HepG2 (cell line): ENCODE results near the gene FLAD1. TPM values are rescaled to one million over a fixed set of nuclear protein-coding genes. Genes with fewer than 3 reads are reported as not detected.

Source experiments
- CBX2 ChIP-seq, 2 experiments: fragments of 200-600 bp in 1 of 2; sonication (generic); formaldehyde crosslinking in 1 of 2; IDR thresholded peaks; 2 replicates each; pipeline versions ENCODE4 v1.7.0 to v1.8.1; 2018 to 2022; ENCODE audit warnings: low read depth in 2 of 2, low read length in 1 of 2, mild to moderate bottlenecking in 1 of 2, missing genetic modification reagents in 1 of 2
- FOXK1 ChIP-seq: sonication (generic); formaldehyde crosslinking; IDR thresholded peaks from 2 replicates; pipeline ENCODE4 v1.4.0; 2020; ENCODE audit warnings: low read depth, missing genetic modification reagents, borderline replicate concordance
- KDM2A ChIP-seq: sonication (generic); formaldehyde crosslinking; IDR thresholded peaks from 2 replicates; pipeline ENCODE4 v1.4.0; 2020; ENCODE audit warnings: low read depth, missing genetic modification reagents, borderline replicate concordance
- KLF9 ChIP-seq: IDR thresholded peaks from 2 replicates; pipeline ENCODE4 v1.6.1; 2016; ENCODE audit warnings: low read depth
- KMT2A ChIP-seq: sonication (generic); formaldehyde crosslinking; IDR thresholded peaks from 2 replicates; pipeline ENCODE4 v1.4.0; 2020; ENCODE audit warnings: missing genetic modification reagents
- MEIS2 ChIP-seq: sonication (generic); formaldehyde crosslinking; IDR thresholded peaks from 2 replicates; pipeline ENCODE4 v1.9.0; 2021; ENCODE audit warnings: mild to moderate bottlenecking, missing genetic modification reagents
- NFIB ChIP-seq: sonication (generic); formaldehyde crosslinking; IDR thresholded peaks from 2 replicates; pipeline ENCODE4 v1.9.0; 2021; ENCODE audit warnings: missing genetic modification reagents, mild to moderate bottlenecking, borderline replicate concordance
- RARG ChIP-seq: sonication (generic); formaldehyde crosslinking; IDR thresholded peaks from 2 replicates; pipeline ENCODE4 v1.4.0; 2020; ENCODE audit warnings: low read depth, mild to moderate bottlenecking, missing genetic modification reagents
- RBM39 ChIP-seq: fragments of 200-400 bp; formaldehyde crosslinking; IDR thresholded peaks from one replicate; pipeline ENCODE4 v1.6.1; 2018; ENCODE audit warnings: antibody characterized with exemption, mild to moderate bottlenecking, low read depth, low read length; ENCODE audit not compliant: poor library complexity, severe bottlenecking
- SALL1 ChIP-seq: sonication (generic); formaldehyde crosslinking; IDR thresholded peaks from 2 replicates; pipeline ENCODE4 v1.8.0; 2022; ENCODE audit warnings: mild to moderate bottlenecking, missing genetic modification reagents
- SNAPC2 ChIP-seq: sonication (generic); formaldehyde crosslinking; IDR thresholded peaks from 2 replicates; pipeline ENCODE4 v1.8.1; 2022; ENCODE audit warnings: mild to moderate bottlenecking, missing genetic modification reagents
- YEATS4 ChIP-seq: sonication (generic); formaldehyde crosslinking; IDR thresholded peaks from 2 replicates; pipeline ENCODE4 v1.4.0; 2020; ENCODE audit warnings: missing genetic modification reagents, borderline replicate concordance
- ZKSCAN8 ChIP-seq: IDR thresholded peaks from 2 replicates; pipeline ENCODE4 v1.6.1; 2016; ENCODE audit warnings: borderline replicate concordance, missing genetic modification reagents, missing compliant biosample characterization
- ZNF660 ChIP-seq: sonication (generic); formaldehyde crosslinking; IDR thresholded peaks from 2 replicates; pipeline ENCODE4 v1.5.1; 2020; ENCODE audit warnings: mild to moderate bottlenecking, low read depth, missing genetic modification reagents, borderline replicate concordance
- ZSCAN25 ChIP-seq: sonication (generic); formaldehyde crosslinking; IDR thresholded peaks from 2 replicates; pipeline ENCODE4 v1.8.0; 2022; ENCODE audit warnings: mild to moderate bottlenecking, missing genetic modification reagents
- polyA plus RNA-seq, 8 experiments: library from polyadenylated mRNA; depleted of rRNA in 3 of 8; stranded (reverse) in 7 of 8; unstranded in 1 of 8; fragments of >200 nt; fragmentation: Illumina TruSeq in 4 of 8; extraction: Trizol in 4 of 8; gene quantifications; 2 replicates each; pipeline versions ENCODE4 v1.2.1 to v1.2.3, GENCODE V29; 2011 to 2016; ENCODE audit warnings: low read depth in 4 of 8, missing spikeins in 1 of 8, mixed read lengths in 1 of 8; ENCODE audit not compliant: insufficient read depth in 1 of 8
- total RNA-seq, 5 experiments: library from RNA; depleted of rRNA; stranded (reverse); fragments of >200 nt; fragmentation: Illumina TruSeq; extraction: Trizol; gene quantifications; 2 replicates each; pipeline ENCODE4 v1.2.3, GENCODE V29; 2016; ENCODE audit warnings: low read depth in 1 of 5
- TF ChIP-seq, protein P1 (sequence below): sonication (generic); formaldehyde crosslinking; IDR thresholded peaks from 2 replicates; pipeline ENCODE4 v1.4.0; 2020; ENCODE audit warnings: missing genetic modification reagents
- TF ChIP-seq, protein P2 (sequence below): sonication (generic); formaldehyde crosslinking; IDR thresholded peaks from 2 replicates; pipeline ENCODE4 v1.5.1; 2020; ENCODE audit warnings: mild to moderate bottlenecking, missing genetic modification reagents, borderline replicate concordance
- TF ChIP-seq, protein P3 (sequence below): sonication (generic); formaldehyde crosslinking; IDR thresholded peaks from 2 replicates; pipeline ENCODE4 v1.4.0; 2020; ENCODE audit warnings: missing genetic modification reagents
- TF ChIP-seq, protein P4 (sequence below): IDR thresholded peaks from 2 replicates; pipeline ENCODE4 v1.6.1; 2018; ENCODE audit warnings: missing genetic modification reagents
- TF ChIP-seq, protein P5 (sequence below): sonication (generic); formaldehyde crosslinking; IDR thresholded peaks from 2 replicates; pipeline ENCODE4 v1.4.0; 2020; ENCODE audit warnings: missing genetic modification reagents, borderline replicate concordance

Gene FLAD1
- total and polyA plus RNA-seq, 2 of the 13 experiments (the other 11 are each of a cell fraction or from before 2014, with no cell fraction given), result 25.9 to 32.8 TPM

DNA sequence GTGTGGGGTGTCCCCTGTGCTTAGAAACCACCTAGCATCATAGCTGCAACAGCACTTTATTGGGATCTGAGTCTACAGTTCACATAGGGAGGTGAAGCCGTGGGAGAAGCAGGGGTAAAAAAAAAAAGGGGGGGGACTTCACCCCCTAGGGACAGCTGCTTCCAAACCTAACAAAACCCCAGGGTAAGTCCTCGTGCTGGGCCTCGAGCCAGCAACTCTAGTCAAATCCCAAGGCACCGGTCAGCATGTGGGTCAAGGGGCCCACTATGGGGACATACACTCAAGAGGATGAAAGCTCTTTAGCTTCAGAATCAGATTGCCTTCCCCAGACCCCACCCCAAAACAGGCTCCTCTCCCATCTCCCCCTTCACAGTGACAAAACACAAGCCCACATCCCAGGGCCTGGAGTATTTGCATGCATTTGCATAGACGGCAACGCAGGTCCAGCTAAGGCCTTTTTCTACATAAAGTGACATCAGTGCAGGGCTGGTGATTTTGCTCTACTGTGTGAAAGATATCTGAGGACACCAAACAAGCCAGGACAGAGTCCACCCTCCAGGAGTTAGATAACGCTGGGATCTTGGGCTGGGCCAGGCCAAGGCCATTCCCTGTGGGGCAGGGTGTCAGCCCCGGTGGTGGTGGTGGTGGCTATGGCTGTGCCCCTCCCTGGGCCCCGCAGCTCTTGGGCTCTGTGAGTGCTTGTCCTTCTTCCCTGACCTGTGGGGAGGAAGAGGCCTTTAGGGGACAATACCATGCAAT lies 38.6 kb upstream of the FLAD1 start (continued):
- TF ChIP-seq, protein P1, sequence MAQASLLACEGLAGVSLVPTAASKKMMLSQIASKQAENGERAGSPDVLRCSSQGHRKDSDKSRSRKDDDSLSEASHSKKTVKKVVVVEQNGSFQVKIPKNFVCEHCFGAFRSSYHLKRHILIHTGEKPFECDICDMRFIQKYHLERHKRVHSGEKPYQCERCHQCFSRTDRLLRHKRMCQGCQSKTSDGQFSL (CRISPR knock-in tag), result no peak
- TF ChIP-seq, protein P2, sequence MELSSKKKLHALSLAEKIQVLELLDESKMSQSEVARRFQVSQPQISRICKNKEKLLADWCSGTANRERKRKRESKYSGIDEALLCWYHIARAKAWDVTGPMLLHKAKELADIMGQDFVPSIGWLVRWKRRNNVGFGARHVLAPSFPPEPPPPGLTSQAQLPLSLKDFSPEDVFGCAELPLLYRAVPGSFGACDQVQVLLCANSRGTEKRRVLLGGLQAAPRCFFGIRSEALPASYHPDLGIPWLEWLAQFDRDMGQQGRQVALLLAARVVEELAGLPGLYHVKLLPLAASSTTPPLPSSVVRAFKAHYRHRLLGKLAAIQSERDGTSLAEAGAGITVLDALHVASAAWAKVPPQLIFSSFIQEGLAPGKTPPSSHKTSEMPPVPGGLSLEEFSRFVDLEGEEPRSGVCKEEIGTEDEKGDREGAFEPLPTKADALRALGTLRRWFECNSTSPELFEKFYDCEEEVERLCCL, result no peak
- TF ChIP-seq ZSCAN25 (CRISPR knock-in tag) (peak; percentile 61; the same call in 1 of the 2 replicates), YEATS4 (CRISPR knock-in tag) (peak; percentile 76; the same call in 1 of the 2 replicates), NFIB (CRISPR knock-in tag) (no peak), MEIS2 (CRISPR knock-in tag) (0 out of 2 replicates have a peak, but pooled peaks have one; percentile 83), ZKSCAN8 (CRISPR knock-in tag) (peak; percentile 66; the same call in 1 of the 2 replicates), RBM39 (no peak), KMT2A (CRISPR knock-in tag) (no peak), FOXK1 (peak; percentile 37; the same call in 1 of the 2 replicates), KDM2A (CRISPR knock-in tag) (no peak; the same call in 1 of the 2 replicates), ZNF660 (no peak), CBX2 (IDR thresholded peaks at IDR 0.05; ENCODE audit: low read depth, low read length) (no peak), CBX2 (CRISPR knock-in tag; IDR thresholded peaks at IDR 0.05; ENCODE audit: low read depth) (no peak), RARG (no peak; the same call in 1 of the 2 replicates), SNAPC2 (CRISPR knock-in tag) (peak; percentile 88), KLF9 (CRISPR knock-in tag) (no peak), SALL1 (CRISPR knock-in tag) (peak; percentile 88)
- TF ChIP-seq, protein P3, sequence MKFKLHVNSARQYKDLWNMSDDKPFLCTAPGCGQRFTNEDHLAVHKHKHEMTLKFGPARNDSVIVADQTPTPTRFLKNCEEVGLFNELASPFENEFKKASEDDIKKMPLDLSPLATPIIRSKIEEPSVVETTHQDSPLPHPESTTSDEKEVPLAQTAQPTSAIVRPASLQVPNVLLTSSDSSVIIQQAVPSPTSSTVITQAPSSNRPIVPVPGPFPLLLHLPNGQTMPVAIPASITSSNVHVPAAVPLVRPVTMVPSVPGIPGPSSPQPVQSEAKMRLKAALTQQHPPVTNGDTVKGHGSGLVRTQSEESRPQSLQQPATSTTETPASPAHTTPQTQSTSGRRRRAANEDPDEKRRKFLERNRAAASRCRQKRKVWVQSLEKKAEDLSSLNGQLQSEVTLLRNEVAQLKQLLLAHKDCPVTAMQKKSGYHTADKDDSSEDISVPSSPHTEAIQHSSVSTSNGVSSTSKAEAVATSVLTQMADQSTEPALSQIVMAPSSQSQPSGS (CRISPR knock-in tag), result peak; percentile 68; the same call in 1 of the 2 replicates
- TF ChIP-seq, protein P4, sequence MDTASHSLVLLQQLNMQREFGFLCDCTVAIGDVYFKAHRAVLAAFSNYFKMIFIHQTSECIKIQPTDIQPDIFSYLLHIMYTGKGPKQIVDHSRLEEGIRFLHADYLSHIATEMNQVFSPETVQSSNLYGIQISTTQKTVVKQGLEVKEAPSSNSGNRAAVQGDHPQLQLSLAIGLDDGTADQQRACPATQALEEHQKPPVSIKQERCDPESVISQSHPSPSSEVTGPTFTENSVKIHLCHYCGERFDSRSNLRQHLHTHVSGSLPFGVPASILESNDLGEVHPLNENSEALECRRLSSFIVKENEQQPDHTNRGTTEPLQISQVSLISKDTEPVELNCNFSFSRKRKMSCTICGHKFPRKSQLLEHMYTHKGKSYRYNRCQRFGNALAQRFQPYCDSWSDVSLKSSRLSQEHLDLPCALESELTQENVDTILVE (CRISPR knock-in tag), result peak; percentile 91
- TF ChIP-seq, protein P5, sequence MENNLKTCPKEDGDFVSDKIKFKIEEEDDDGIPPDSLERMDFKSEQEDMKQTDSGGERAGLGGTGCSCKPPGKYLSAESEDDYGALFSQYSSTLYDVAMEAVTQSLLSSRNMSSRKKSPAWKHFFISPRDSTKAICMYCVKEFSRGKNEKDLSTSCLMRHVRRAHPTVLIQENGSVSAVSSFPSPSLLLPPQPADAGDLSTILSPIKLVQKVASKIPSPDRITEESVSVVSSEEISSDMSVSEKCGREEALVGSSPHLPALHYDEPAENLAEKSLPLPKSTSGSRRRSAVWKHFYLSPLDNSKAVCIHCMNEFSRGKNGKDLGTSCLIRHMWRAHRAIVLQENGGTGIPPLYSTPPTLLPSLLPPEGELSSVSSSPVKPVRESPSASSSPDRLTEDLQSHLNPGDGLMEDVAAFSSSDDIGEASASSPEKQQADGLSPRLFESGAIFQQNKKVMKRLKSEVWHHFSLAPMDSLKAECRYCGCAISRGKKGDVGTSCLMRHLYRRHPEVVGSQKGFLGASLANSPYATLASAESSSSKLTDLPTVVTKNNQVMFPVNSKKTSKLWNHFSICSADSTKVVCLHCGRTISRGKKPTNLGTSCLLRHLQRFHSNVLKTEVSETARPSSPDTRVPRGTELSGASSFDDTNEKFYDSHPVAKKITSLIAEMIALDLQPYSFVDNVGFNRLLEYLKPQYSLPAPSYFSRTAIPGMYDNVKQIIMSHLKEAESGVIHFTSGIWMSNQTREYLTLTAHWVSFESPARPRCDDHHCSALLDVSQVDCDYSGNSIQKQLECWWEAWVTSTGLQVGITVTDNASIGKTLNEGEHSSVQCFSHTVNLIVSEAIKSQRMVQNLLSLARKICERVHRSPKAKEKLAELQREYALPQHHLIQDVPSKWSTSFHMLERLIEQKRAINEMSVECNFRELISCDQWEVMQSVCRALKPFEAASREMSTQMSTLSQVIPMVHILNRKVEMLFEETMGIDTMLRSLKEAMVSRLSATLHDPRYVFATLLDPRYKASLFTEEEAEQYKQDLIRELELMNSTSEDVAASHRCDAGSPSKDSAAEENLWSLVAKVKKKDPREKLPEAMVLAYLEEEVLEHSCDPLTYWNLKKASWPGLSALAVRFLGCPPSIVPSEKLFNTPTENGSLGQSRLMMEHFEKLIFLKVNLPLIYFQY (CRISPR knock-in tag), result peak; percentile 95; the same call in 1 of the 2 replicates
